Esophagus mucosa (tissue), 1 donor: Measurements from ENCODE around the gene LRBA. TPM values are rescaled to one million over a fixed set of nuclear protein-coding genes. Genes with fewer than 3 reads are reported as not detected.
"Not testable (repeated sequence)": the region's sequence is repeated elsewhere in the genome, so short reads cannot be mapped to it uniquely, and the experiment has no call there.

Experiments
- ATAC-seq: fragments of 200-7000 bp; cut with Tn5 transposase; one replicate; pipeline ENCODE4 v1.9.1; 2020
- total RNA-seq: library from RNA; stranded (reverse); gene quantifications from one replicate; pipeline ENCODE4 v1.2.4, GENCODE V29; 2023
- donor health status: DM: yes; HTN: yes; CAD: no.

LRBA gene
- total RNA-seq, 1 donor from 2014 or later = 41.1 TPM

DNA sequence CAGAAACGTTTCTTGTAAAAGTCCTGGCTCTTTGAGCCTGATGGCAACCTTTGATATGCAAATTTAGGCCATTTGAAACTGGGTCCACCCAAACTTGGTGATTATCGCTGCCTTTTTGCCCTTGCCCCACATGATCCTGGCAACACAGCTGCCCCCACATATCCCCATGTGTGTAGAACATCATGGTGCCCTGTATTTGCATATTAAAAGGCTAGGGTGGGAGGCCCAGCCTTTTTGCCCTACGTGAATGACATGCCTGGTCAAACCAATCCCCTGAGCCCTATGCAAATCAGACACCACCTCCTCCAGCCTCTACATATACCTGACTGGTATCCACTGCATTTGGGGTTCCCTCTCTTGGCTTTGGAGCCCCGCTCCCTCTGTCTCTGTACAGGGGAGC is 230.8 kb downstream of the LRBA start:
- no peak for ATAC-seq

DNA sequence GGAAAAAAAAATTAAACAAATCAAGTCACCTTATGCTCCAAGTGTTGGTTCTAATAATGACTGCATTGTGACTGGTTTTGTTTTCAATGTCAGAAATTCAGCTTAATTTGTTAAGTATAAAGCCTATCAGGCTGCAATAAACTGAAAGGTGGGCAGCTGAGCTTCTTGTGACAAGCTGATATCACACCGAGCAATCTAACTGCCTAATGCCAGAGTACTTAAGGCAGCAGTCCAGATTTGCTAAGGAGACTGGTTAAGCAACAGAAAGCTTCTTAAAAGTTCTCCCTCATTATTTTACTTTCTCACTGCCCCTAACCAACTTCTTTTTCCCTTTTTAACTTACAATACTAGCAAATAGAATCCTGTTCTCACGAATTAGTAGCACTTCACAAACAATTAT is 232.2 kb downstream of the LRBA start:
- no peak for ATAC-seq

DNA sequence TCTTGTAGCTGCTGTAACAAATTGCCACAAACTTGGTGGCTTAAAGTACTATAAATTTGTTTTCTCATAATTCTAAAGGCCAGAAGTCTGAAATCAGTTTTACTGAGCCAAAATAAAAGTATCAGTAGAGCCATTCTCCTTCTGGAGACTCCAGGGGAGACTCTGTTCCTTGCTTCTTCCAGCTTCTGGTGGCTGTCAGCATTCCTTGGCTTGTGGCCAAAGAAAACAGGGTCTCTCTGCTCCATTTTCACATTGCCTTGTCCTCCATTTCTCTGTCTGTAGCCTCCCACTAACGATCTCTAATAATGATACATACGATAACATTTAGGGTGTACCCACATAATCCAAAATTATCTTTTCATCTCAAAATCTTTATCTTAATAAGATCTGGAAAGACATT is 232.8 kb downstream of the LRBA start:
- ATAC-seq = no peak

DNA sequence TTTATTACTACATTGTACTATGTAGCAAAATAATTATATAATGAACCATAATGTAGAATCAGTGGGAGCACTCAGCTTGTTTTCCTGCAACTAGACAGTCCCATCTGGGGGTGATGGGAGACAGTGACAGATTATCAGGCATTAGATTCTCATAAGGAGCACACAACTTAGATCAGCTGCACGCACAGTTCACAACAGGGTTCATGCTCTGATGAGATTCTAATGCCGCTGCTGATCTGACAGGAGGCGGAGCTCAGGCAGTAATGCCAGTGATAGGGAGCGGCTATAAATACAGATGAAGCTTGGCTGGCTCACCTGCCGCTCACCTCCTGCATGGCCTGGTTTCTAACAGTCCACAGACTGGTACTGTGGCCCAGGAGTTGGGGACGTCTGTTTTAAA is 233.9 kb downstream of the LRBA start:
- ATAC-seq = no peak

DNA sequence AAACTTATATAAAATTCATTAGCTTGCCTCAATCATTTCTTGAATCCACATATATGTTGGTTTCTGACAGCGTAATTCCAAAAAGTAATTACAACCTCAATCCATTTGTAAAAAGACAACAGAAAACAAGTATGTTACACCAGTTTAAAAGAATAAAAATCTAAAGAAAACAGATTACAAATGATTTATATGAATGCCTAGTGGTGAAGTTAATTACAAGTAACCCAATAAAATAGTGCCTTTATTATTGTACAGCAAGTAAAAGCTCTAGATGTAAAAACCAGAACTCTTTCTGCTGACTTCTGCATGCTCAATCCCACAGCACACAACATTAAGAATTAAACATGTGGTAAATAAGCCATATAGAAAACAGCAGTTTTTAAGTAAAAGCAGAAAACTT is 235.4 kb downstream of the LRBA start:
- ATAC-seq = no peak

DNA sequence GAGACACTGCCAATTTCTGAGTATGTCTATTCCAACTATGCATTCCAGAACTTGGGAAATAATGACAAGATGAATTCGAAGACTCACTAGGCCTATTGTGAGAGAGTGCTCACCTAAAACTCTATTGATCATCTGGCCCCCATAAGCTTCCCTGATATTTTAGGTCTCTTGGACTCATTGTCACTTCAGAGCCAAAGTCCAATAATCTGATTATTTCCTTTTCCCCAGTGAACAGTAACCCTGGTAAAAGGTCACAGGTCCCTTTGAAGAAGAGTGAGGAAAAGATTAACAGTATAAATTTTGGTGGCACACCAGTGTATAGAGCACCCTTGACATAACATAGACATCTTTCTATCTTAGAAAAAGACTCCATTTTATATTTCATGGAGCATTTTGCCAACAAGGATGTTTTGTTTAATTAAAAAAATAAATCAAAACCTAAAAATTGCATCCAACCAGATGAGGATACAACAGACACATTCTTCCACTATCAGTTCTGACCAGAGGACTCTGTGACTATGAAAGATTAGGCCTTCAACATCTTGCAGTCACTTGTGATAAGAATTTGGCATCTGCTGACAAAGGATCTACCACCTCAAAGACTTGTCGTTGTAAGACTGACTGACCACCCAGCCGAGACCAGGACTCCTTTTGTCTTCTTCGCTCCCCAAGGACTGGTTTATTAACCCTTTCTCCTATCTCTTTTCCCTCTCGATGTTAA is 241.2 kb downstream of the LRBA start:
- no peak for ATAC-seq

DNA sequence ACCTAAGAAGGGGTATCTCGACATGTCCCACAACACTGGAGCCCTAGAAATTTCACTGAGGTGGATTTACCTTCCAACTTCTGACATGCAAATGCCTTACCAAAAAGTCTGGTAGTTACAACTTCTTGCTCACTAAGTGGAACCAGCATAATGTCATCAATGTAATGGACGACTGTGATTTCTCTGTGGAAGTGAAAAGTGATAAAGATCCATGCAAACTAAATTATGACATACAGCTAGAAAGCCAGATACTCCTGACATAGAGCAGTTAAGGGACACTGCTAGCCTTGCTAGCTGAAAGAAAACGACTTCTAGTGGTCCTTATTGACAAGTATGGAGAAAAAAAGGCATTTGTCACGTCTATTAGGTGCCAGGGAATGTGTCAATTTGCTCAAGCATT is 242.1 kb downstream of the LRBA start:
- no peak for ATAC-seq

DNA sequence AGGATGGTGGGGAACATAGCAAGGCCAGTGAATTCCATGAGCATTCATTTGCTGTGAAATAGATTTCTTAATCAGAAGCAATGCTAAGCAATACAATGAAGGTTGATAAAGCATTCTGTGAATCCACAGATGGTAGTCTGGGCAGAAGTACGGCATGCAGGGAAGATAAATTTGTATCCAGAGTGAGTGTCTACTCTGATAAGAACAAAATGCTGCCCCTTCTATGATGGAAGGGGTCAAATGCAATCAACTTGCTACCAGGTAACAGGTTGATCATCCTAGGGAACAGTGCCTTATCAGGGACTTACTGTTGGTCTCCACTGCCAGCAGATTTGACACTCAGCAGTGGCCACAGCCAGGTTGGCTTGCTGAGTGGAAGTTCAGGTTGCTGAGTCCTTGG is 243.7 kb downstream of the LRBA start:
- ATAC-seq = no peak

DNA sequence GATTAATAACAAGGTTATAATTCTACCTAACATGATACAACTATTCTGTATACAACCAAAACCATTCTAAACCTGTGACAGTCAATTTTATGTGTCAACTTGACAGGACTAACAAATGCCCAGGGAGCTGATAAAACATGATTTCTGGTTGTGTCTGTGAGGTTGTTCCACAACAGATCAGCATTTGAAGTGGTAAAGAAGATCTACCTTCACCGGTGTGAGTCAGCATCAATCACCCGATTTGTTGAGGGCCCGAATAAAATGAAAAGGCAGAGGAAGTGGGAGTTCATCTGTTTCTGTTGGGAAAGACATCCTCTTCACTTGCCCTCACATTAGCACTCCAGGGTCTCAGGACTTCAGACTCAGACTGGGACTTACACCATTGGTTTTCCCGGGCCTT is 245.2 kb downstream of the LRBA start:
- no peak for ATAC-seq

DNA sequence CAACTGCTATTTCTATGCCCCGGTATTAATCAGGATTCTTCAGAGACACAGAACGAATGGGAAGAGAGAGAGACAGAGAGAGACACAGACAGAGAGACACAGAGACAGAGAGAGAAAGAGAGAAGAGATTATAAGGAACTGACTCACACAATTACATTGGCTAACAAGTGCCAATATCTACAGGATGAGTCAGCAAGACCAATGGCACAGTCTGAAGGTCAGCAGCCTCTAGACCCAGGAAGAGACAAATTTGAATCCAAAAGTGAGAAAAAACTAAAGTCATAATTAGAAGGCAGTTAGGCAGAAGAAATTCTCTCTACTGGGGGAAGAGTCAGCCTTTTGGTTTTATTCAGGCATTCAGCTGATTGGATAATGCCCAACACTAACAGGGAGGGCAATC is 245.8 kb downstream of the LRBA start:
- peak; percentile 54 for ATAC-seq

DNA sequence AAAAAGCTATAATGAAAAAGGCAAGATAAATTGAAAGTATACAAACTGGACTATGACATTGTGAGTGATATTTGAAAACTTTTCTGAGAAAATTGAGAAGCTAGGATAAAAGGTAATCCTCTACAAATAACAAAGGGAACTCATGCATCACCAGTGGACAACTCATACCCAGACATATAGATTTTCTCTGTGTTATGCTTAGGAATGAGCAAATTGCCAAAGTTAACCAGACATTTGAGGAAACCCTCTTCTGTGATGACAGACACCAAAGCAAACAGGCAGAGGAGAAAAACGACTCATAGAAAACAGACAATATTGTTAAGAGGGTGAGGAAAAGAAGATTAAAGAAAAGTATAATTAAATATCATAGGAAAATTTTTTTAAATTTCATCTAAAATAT is 246.6 kb downstream of the LRBA start:
- ATAC-seq = no peak

DNA sequence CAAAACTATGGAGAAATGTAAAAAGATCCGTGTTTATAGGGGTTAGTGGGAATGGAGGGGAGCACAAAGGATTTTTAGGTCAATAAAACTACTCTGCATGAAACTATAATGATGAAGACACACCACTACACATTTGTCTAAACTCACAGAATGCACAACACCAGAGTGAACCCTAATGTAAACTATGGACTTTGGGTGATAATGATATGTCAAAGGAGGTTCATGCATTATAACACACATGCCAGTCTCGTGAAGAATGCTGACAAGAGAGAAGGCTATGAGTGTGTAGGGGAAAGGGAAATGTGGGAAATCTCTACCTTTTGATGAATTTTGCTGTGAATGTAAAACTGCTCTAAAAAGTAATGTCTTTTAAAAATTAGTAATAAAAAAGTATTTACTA is 249.9 kb downstream of the LRBA start:
- no peak for ATAC-seq

DNA sequence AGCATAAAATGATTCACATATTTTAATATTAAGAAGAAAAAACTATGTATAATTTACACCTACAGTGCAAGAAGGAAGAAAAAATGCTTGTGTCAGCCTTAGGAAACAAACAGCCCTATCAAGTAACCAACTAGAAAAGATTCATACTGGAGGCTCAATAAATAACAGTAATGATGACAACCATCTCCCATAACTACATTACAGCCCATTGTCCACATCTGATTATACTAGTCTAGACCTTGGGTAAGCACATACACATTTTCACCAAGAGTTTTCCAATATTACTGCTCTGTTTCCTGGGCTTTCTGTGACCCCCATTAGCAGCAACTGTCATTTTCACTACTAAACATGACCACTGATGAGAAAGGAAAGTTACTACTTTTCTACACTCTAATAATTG is 263.4 kb downstream of the LRBA start:
- no peak for ATAC-seq

DNA sequence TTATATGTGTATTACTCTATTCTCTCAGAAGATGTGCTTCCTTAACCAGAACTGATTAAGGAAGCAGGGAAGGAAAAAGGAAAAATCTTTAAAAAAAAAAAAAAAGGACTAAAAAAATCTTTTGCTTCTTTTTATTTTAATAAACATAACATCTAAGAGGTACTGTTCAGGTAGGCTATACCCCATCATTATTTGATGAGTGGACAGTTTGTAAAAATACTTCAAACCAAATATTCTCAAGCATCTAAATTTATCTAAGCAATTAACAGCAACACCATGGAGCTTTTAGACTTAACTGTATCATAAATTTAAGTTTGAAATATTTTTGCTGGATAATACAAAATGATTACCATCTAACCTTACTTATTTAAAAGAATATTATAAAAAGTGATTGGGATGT is 264.3 kb downstream of the LRBA start:
- ATAC-seq = no peak

DNA sequence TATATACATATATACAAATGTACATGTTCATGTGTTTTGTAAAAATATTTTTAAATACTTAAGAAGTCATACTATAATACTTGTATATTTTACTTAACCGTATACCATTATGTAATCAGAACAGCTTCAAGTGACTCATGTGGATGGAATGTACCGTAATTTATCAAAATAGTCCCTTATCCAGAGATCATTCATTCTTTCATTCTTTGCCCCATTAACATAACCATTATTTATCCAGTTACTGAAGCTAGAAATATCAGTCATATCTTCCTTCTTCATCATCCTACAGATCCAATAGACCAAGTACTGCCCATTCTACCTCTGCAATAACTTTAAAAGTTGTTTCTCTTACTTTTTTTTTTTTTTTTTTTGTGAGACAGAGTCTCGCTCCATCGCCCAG is 268.9 kb downstream of the LRBA start:
- ATAC-seq = no peak

DNA sequence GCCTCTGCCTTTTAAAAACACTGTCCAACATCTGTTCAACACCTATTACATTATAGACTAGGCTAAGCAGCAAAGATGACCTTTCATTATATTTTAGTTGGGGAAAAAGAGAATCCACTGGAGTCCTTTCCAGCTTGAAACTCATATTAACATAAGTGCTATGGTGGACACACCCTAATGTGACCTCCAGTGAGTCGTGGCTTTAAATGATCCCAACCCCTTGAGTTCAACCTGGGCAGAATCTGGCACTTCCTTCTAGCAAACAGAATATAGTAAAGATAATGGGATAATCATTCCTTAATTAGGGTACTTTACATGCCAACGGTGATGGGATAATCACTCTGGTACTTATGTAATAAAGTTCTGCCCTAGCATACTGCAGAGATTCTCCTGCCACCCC is 270.5 kb downstream of the LRBA start:
- no peak for ATAC-seq

DNA sequence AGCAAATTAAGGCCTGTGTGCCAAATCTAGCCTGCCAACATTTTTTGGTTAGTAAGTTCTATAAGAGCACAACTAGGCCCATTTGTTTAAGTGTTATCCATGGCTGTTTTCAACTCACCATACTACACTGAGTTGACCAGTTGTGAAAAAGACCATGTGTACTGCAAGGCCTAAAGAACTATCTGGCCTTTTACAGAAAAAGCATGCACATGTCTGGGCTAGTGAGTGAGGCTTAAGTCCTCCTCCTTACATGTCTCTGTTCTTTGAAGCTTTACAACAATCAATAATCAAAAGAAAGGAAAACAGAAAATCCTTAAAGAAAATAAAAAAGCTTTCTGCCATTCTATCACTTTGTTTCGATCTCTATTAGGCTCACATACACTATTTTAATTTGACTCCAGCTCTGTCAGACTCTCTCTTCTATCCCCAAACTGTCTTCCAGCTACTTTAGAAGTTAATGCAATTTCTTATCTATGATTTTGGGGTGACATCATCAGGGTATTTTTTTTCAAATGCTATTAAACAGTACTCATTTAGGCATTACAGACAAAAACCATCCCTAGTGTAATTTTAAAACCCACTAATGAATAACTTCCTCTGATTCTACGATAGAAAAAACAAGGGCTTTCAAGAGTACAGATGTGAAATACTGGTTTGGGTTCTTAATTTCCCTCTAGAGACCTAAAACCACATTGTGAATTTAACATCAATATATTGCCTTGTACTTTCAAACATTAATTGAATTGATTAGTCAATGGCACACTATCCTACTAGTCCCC is 271.3 kb downstream of the LRBA start:
- no peak for ATAC-seq

DNA sequence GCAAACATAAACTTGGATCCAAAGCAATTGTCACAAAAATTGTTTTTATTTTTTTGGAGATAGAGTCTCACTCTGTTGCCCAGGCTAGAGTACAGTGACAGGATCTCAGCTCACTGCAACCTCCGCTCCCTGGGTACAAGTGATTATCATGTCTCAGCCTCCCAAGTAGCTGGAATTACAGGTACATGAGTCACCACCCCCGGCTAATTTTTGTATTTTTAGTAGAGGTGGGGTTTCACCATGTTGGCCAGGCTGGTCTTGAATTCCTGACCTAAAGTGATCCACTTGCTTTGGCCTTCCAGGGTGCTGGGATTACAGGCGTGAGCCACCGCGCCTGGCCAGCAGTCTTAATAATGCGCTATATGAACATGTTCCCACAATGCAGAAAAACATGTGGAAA is 272.2 kb downstream of the LRBA start:
- not testable (repeated sequence) for ATAC-seq

DNA sequence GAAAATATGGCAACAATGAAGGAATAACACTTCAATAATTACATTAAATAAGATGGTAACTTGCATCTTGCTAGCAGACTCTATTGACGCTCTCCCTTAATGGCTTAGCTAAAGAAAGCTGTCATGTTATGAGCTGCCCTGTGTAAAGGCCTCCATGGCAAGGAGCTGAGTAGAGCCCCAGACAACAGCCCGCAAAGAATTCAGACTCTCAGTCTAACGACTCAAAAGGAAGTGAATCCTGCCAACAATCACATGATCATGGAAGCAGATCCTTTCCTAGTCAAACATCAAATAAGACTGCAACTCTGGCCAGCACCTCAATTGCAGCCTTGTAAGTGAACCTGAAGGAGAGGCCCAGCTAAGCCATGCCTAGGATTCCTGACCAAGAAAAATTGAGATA is 275.5 kb downstream of the LRBA start:
- ATAC-seq = no peak

DNA sequence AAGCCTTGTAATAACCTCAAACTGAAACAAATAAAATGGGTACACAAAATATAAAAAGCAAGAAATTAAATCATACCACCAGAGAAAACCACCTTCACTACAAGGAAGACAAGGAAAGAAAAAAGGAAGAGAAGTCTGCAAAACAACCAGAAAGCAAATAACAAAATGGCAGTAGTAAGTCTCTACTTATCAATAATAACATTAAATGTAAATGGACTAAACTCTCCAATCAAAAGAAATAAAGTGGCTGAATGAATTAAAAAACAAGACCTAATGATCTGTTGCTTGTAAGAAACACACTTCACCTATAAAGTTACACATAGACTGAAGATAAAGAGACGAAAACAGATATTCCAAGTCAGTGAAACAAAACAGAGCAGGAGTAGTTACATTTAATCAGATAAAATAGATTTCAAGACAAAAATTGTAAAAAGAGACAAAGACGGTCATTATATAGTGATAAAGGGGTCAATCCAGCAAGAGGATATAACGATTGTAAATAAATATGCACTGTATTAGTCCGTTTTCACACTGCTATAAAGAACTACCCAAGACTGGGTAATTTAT is 289.0 kb downstream of the LRBA start:
- no peak for ATAC-seq

DNA sequence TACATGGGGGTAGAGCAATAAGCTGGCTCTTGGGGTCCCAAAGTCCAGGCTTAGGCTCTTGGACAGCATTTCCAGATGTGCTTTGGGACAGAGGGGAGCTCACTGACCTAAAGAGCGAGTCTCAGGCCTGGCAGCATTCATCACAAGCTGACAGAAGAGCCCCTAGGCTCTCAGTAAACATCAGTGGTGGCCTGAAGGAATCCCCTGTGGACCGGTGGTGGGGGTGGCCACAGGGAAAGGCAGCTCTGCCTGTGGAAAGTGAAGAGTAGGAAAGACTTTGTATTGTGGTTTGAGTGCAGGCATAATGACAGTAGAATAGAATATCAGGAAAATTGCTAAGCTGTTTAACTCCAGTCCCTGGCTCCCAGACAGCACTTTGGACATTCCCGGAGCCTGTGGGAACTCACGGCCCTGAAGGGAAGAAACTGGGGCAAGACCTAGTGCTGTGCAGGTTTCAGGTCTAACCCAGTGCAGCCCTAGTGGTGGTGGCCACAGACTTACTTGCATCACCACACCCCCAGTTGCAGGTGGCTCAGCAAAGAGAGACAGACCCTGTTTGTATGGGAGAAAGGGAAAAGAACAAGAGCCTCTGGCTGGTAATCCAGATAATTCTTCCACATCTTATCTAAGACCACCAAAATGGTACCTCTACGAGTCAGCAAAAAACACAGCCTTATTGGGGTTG is 291.2 kb downstream of the LRBA start:
- no peak for ATAC-seq

DNA sequence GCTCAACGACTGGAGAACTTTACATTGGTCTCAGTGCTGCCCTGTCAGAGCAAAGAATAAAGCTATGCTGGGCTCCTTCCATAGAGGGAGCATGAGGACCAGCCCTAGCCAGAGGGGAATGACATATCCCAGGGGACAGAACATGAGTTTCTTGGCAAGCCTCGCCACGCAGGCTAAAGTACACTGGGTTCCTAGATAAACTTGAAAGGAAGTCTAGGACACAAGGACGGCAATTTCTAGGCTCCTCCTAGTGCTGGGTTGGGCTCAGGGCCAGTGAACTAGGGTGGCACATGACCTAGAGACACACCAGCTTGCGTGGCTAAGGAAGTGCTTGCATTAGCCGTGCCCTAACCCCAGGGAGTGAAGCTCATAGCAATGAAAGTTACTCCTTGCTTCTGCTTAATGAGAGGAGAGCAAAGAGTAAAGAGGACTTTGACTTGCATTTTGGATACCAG is 292.1 kb downstream of the LRBA start:
- peak; percentile 99 for ATAC-seq

DNA sequence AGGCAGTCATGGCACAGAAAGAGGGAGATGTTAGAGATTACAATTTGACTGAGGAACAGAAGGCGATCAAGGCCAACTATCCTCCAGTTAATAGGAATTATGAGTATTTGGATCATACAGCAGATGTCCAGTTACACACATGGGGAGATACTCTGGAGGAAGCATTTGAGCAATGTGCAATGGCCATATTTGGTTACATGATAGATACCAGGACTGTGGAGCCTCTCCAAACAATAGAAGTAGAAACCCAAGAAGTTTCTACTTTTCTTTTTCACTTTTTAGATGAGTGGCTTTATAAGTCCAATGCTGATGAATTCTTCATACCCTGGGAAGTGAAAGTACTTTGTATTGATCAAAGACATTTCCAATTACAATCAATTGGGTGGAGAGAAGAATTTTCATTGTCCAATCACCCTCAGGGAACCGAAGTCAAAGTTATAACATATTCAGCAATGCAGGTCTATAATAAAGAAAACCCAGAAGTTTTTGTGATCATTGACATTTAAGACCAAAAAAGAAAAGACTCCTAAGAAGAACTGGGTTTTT is 294.0 kb downstream of the LRBA start:
- ATAC-seq = no peak
